Mucosa of stomach (tissue), 1 donor: ENCODE measurements around the gene TIMP3.

Experiments
- H3K27me3 ChIP-seq: one replicate; pipeline ENCODE4 v1.7.0; 2013; ENCODE audit warnings: mild to moderate bottlenecking, low read length; ENCODE audit not compliant: control insufficient read depth, insufficient read depth
- H3K36me3 ChIP-seq: one replicate; pipeline ENCODE4 v1.7.0; 2013; ENCODE audit warnings: low read length; ENCODE audit not compliant: control insufficient read depth, insufficient read depth
- H3K4me1 ChIP-seq: one replicate; pipeline ENCODE4 v1.7.0; 2013; ENCODE audit warnings: mild to moderate bottlenecking, low read length; ENCODE audit not compliant: control insufficient read depth, insufficient read depth
- H3K4me3 ChIP-seq: one replicate; pipeline ENCODE4 v1.7.0; 2013; ENCODE audit warnings: low read length
- H3K9ac ChIP-seq: one replicate; pipeline ENCODE4 v1.7.0; 2013; ENCODE audit warnings: mild to moderate bottlenecking, low read length, moderate library complexity
- H3K9me3 ChIP-seq: one replicate; pipeline ENCODE4 v1.7.0; 2013; ENCODE audit warnings: mild to moderate bottlenecking, low read length, moderate library complexity; ENCODE audit not compliant: control insufficient read depth
- donor health status: Pancreatic carcinoma.

Gene TIMP3

DNA sequence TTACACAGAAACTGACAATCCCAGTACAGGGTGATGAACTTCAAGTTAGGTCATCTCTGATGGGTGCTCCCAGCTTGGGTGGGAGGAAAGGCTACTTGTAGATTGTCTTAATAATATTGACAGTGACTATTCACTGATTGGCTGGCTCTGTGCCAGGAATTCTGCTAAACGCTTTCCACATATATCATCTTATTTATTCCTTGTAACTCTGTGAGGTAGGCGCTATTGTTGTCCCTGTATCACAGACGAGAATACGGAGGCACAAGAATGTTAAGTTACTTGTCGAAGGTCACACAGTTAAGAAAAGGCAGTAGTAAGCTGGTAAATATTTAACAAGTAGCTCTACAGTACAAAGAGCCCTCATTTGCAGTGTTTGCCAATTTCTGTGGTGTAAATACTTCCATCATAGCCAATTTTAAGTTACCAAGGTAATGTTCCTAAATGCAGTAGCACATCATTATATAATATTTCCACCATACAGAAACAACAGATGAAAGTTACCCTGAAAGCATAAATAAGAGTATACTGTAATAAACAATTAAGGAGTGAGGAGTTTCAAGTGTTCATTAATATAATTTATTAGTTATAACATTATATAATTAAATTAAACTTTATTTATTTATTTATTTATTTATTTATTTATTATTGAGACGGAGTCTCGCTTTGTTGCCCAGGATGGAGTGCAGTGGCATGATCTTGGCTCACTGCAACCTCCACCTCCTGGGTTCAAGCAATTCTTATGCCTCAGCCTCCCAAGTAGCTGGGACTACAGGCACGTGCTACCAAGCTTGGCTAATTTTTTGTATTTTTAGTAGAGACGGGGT is 11.5 kb upstream of the TIMP3 start:
- Histone ChIP-seq H3K36me3 (no peaks in the 10 kb centered on the region), H3K27me3 (no peaks in the 10 kb centered on the region), H3K9me3 (no peaks in the 10 kb centered on the region), H3K9ac (no peak overlapping the region), H3K4me1 (no peaks in the 10 kb centered on the region), H3K4me3 (no peak overlapping the region)

DNA sequence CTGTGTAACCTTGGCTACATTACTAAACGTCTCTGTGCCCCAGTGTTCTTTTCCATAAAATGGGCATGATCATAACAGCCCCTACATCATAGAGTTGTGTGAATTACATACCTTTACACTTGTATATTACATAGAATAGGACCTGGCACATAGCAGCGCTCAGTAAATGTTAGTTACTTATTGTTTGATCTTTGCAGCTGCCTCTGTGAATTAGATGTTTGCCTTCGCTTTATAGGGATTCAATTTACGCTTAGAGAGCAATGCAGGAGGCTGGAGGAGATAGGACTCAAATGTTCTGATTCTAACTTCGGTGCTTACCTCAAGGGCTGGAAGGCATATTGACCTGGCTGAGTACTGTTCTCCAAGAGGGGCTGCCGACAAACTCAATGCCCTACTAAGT is 10.4 kb upstream of the TIMP3 start:
- H3K27me3 ChIP-seq, result no peaks in the 10 kb centered on the region
- no peaks in the 10 kb centered on the region for H3K4me1 ChIP-seq
- no peaks in the 10 kb centered on the region for H3K9me3 ChIP-seq
- no peak overlapping the region for H3K4me3 ChIP-seq
- H3K36me3 ChIP-seq, result no peaks in the 10 kb centered on the region
- no peak overlapping the region for H3K9ac ChIP-seq

DNA sequence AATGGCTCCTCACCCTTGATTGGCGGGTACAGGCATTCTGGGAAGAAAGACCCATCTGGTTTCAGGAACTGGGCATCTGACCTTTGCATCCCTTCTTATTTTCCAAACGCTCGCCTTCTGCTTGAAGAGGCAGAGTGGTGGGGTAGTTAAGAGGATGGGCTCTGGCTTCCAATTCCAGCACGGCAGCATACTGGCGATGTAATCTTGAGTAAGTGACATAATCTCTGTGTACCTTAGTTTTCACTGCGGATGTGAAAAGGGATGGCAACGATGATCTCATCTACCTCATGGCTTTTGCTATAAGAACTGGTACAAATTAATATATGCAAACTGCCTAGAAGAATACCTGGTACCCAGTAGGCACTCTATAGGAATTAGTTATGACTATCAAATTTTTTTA is 10.0 kb upstream of the TIMP3 start:
- no peaks in the 10 kb centered on the region for H3K4me1 ChIP-seq
- H3K9ac ChIP-seq, result no peak overlapping the region
- H3K9me3 ChIP-seq, result no peaks in the 10 kb centered on the region
- H3K36me3 ChIP-seq, result no peaks in the 10 kb centered on the region
- no peaks in the 10 kb centered on the region for H3K27me3 ChIP-seq
- no peak overlapping the region for H3K4me3 ChIP-seq

DNA sequence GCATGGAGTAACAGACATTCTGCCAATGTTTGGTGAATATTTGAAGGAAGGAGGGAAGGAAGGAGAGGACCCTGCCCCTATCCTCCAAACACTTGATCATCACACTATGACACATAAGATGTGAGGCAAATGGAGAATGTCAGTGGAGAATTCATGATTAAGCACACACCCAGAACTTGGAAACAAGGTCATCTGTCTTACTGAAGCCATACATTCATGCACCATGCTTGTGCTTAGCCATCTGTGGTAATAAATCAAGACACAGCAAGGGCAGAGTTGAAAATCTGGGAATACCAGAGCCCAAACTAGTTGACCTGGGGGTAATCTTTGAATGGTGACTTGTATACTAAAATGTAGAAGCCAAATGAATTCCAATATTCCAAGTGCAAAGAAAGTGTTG is 7.9 kb upstream of the TIMP3 start:
- Histone ChIP-seq H3K4me3 (no peak overlapping the region), H3K9me3 (no peaks in the 10 kb centered on the region), H3K27me3 (peaks cover 6% of the 10 kb centered on the region), H3K4me1 (peaks cover 3% of the 10 kb centered on the region), H3K36me3 (no peaks in the 10 kb centered on the region), H3K9ac (no peak overlapping the region)

DNA sequence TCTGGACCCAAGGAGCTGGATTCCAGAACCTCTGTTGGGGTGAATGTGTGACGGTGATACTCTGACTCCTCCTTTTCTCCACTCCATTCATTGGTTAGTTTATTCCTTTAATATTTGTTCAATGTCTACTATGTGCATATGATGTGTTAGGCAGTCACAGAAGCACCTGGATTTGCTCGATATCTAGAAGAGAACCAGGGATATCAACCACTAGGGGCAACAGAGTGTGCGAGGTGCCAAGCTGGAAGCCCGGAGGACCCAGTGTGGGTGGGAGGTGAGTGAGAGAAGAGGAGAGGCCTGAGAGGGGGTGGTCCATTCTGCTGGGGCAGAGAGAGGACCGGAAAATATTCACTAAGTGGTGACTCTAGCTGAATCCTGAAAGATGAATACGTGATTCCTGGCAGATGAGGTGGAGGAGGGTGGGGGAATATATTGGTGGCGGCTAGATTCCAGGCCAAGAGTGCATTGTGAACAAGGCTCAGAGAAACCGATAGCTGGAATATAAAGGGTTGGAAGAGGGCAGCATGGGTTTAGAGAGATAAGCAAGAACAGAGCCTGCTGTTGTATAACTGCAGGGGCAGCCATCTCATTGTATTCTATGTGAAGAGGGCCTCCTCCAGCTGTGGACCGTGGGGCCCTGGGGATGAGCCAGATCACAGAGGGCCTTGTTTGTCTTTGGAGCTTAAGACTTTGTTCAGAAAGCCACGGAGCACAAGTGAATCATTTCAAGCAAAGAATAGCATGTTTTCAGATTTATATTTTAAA is 6.9 kb upstream of the TIMP3 start:
- Histone ChIP-seq H3K9me3 (no peaks in the 10 kb centered on the region), H3K36me3 (no peaks in the 10 kb centered on the region), H3K4me3 (no peak overlapping the region), H3K9ac (no peak overlapping the region), H3K4me1 (peaks cover 3% of the 10 kb centered on the region), H3K27me3 (peaks cover 6% of the 10 kb centered on the region)

DNA sequence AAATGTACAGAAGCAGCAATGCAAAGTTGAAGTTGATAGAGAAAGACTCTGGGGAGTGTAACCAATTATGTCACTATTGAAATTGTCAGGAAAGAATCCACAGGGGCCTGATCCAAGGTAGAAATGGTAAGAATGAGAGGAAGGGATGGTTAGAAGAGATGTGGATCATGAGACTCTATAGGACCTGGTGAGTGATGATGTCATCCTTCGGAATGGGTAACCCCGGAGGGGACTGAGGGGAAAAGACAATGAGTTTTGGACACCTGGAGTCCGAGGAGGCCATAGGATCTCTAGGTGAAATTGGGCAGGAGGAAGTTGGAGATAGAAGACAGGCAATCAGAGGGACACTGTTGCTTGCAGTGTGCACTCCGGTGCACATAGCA is 6.3 kb upstream of the TIMP3 start:
- Histone ChIP-seq H3K36me3 (no peaks in the 10 kb centered on the region), H3K9me3 (no peaks in the 10 kb centered on the region), H3K4me3 (no peak overlapping the region), H3K27me3 (peaks cover 6% of the 10 kb centered on the region), H3K9ac (no peak overlapping the region), H3K4me1 (peaks cover 3% of the 10 kb centered on the region)

DNA sequence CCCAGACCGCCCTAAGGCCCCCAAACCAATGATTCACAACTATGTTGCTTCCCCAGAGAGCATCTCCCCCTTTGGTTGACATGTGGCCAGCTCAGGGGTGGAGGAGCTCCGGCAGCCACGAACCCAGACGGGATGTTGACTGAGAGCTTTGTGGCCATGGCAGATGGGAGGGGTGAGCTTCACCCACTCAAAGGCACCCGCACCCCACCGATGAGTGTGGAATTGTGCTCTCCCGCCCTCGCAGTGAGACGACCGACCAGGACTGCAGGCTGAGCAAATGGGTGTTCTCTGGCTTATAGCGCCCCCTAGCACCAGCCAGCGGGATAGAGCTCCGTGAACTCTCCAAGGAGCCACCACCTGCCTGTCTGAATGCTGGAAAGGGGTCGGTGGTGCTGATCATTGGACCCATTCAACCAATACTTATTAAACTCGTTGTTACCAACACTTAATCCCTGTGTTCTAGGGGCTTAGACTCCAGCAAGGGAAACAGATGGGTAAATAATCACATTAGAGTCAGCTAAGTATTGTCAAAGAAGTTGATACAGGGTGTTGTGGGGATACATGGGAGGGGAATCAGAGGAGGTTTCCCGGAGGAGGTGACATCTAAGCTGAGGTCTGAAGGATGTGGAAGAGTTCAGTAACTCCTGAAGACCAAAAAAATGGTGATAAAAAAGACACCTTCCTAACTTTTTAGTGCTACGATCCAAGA is 4.5 kb upstream of the TIMP3 start:
- Histone ChIP-seq H3K27me3 (peaks cover 19% of the 10 kb centered on the region), H3K4me3 (no peak overlapping the region), H3K9me3 (no peaks in the 10 kb centered on the region), H3K36me3 (no peaks in the 10 kb centered on the region), H3K9ac (no peak overlapping the region), H3K4me1 (peaks cover 9% of the 10 kb centered on the region)

DNA sequence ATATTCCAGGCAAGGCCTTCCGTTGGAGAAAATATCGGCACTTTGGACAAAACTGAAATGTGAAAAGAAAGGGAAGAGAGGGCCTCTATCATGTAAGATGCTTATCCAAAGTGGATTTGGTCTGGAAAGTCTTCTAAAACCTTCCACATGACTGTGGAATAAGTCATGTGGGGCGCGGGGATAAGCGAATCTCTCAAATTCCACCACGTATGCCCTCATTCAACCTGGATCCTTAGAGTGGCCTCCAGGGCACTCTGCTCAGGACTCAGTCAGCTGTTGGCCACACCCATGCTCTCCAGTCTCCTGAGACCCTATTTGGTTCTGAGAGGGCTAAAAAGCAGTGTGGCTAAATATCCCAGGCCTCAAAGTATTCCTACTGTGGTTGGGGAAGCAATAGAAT is 2.0 kb upstream of the TIMP3 start:
- H3K27me3 ChIP-seq, result peaks cover 36% of the 10 kb centered on the region
- H3K4me1 ChIP-seq, result peaks cover 9% of the 10 kb centered on the region
- H3K36me3 ChIP-seq, result no peaks in the 10 kb centered on the region

DNA sequence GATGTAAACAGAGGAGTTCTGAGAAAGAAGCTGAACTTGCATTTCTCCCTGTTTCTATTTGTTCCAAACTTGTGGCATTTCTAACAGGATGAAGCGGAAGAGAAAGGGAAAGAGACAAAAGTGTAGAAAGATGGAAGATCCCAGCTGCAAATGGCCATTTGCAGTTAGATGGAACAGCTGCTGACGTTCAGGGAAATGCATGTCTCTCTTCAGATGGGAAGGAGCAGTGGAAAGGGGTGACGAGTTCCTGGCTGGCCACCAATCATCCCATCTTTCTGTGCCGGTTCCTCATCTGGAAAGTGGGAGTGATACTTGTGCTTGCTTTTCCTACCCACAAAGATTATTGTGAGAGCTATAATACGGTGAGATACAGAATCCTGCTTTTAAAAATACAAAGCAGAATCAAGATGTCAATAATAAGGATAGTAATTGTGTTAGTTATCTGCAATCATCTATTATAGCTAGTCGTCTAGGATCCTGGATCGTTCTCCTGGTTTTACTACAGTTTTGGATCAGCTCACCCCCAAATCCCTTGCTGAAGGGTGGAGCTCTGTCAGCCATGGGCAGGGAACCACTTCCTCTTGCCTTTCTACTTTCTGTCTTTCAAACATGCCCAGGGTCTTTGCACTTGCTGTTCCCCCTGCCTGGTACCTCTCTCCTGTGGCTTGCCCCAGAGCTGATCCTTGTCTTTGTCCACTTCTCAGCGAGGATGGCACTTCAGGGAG is 1.2 kb upstream of the TIMP3 start:
- Histone ChIP-seq H3K9ac (peak overlapping the region; percentile 34), H3K9me3 (no peaks in the 10 kb centered on the region), H3K27me3 (peaks cover 36% of the 10 kb centered on the region), H3K4me3 (no peak overlapping the region), H3K4me1 (peaks cover 9% of the 10 kb centered on the region), H3K36me3 (no peaks in the 10 kb centered on the region)

More for the DNA sequence above, 2.0 kb upstream of the TIMP3 start:
- Histone ChIP-seq H3K9ac (no peak overlapping the region), H3K9me3 (no peaks in the 10 kb centered on the region), H3K4me3 (no peak overlapping the region)

DNA sequence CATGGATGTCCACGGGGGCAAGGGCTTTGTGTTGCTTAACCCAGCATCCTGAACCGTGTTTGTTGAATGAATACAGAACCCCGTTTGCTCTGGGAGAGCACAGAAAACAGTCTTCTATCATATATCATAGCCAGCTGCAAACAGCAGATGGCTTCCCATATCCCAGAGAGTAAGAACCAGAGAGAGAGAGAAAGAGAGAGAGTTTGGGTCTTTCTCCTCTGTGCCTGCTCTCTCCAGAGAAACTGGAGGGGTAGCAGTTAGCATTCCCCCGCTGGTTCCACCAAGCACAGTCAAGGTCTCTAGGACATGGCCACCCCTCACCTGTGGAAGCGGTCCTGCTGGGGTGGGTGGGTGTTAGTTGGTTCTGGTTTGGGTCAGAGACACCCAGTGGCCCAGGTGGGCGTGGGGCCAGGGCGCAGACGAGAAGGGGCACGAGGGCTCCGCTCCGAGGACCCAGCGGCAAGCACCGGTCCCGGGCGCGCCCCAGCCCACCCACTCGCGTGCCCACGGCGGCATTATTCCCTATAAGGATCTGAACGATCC is 440 bp upstream of the TIMP3 start:
- Histone ChIP-seq H3K36me3 (no peaks in the 10 kb centered on the region), H3K27me3 (peaks cover 36% of the 10 kb centered on the region), H3K4me3 (no peak overlapping the region), H3K9ac (peak overlapping the region; percentile 34), H3K4me1 (peaks cover 9% of the 10 kb centered on the region), H3K9me3 (no peaks in the 10 kb centered on the region)

DNA sequence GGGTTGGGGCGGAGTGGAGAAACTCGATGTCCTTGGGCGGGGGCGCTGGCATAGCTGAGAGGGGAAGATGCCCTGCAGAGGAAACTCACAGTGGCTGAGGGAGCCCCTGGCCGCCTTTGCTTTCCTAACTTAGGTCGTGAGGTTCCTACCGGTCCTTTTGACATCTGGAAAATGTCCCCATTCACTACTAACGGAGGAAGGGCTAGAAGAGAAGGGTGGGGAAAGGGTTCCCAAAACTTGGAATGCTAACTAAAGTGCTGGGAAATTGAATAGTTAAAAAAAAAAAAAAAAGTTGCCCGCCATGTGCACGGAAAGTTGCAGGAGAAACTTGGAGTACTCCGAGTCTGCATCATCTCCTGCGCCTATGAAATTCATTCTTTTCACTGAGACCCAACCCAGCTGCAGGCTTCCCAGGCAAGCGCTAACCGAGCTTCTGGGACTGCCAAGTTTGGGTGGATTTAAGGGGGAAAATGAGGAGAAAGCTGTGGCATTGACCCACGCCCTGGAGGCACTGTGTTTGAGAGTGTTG is 796 bp downstream of the TIMP3 start:
- Histone ChIP-seq H3K9me3 (no peaks in the 10 kb centered on the region), H3K36me3 (no peaks in the 10 kb centered on the region), H3K4me3 (no peak overlapping the region), H3K9ac (peak overlapping the region; percentile 34), H3K4me1 (peaks cover 6% of the 10 kb centered on the region), H3K27me3 (peaks cover 29% of the 10 kb centered on the region)
